HG03095 (cell line): ENCODE results near the gene LDHAL6A.
A peak's percentile ranks its signal among the peaks of the same experiment; 100 is the strongest.

ENCODE experiments used
- ATAC-seq: cut with Tn5 transposase; IDR thresholded peaks from one replicate; pipeline ENCODE4 v1.9.1; 2021; ENCODE audit warnings: moderate library complexity; ENCODE audit not compliant: unreplicated experiment

Gene LDHAL6A

GRCh38 chr11:18490319-18490718 is 34.7 kb downstream of the LDHAL6A start:
- ATAC-seq, result no peak

- no peak for ATAC-seq
Observed at GRCh38 chr11:18490736-18491485, 35.3 kb downstream of the LDHAL6A start.

GRCh38 chr11:18491924-18492323 is 36.3 kb downstream of the LDHAL6A start:
- ATAC-seq, result no peak

DNA sequence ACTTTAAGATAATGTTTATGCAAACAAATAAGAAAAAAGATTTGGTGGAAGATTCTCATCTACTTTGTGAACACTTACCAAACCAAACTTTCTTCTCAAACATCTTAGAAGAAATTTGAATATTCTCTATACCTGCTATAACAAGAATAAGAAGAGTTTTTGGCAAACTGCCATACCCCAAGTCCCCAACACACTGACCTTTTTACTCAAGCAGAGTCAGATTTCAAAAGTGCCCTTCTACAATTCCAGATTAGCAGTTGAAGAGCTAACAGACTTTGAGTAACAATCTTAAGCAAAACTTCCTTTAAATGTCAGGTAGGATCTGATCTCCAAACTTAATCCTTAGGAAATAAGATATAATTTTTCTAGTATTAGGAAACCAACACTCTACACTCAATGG is 37.2 kb downstream of the LDHAL6A start:
- ATAC-seq, result no peak

- no peak for ATAC-seq
Observed at GRCh38 chr11:18493310-18493709, 37.7 kb downstream of the LDHAL6A start.

DNA sequence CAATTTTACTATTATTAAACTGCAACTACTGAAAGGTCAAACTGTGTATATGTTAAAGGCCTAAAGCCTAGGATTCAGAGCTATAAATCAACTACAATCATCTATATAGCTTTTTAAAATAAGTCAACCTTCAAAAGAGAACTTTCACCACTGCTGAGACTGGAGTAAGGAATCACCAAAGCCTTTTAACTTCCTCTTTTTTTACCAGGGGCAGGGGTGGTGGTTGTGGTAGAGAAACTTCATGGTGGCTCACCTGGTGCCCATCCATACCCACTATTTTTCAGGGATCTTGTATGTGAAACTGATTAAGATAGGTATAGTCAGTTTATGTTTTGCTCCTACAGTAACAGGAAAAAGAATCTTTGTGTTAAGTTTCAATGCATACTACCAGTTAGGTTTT is 39.6 kb downstream of the LDHAL6A start:
- no peak for ATAC-seq

DNA sequence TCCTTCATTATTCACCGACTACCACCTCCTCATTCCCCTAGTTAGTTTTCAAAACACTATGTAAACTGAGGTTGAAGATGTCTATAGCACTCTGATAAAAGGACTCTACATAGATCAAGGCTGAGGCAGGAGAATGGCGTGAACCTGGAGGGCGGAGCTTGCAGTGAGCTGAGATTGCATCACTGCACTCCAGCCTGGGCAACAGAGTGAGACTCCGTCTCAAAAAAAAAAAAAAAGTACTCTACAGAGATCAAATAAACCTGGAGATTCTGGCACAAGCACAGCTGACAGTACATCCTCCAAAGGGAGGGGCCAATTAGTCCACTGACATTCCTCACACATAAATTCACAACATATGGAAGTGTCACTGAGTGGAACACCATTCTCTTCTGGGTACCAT is 40.0 kb downstream of the LDHAL6A start:
- no peak for ATAC-seq

DNA sequence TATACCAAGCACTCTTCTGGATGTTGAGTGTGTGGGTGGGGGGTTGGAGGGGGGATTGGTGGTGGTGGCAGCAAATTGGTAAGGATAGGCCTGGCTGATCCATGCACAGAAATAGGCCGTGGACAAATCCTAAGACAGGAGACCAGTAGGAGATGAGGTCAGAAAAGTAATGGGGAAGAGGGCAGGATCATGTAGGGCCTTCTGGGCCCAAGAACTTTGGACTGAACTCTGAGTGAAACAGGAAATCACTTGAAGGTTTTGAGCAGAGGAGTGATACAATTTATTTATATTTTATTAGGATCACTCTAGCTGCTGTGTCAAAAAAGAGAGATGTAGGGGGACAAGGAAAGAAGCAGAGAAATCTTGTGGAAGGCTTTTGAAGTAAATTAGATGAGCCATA is 42.4 kb downstream of the LDHAL6A start:
- no peak for ATAC-seq

GRCh38 chr11:18501629-18502028 is 46.0 kb downstream of the LDHAL6A start:
- no peak for ATAC-seq

GRCh38 chr11:18502352-18502751 is 46.7 kb downstream of the LDHAL6A start:
- ATAC-seq, result no peak

- ATAC-seq, result no peak
Observed at GRCh38 chr11:18521122-18521521, 65.5 kb downstream of the LDHAL6A start.

DNA sequence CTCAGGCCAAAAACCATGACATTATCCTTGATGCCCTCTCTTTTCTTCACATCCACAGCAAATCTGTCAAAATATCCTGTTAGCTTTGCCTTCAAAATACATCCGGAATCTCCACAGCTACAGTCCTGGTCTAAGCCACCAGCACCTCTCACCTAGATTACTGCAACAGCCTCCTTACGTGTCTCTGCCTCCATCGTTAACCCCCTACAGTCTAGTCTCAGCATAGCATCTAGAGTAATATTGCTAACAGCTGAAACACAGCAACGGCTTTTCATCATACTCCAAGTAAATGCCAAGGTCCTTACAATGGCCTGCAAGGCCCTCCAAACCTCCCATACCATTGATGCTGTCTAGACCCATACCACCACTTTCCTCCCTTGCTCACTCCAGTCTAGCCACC is 66.7 kb downstream of the LDHAL6A start:
- ATAC-seq, result no peak

DNA sequence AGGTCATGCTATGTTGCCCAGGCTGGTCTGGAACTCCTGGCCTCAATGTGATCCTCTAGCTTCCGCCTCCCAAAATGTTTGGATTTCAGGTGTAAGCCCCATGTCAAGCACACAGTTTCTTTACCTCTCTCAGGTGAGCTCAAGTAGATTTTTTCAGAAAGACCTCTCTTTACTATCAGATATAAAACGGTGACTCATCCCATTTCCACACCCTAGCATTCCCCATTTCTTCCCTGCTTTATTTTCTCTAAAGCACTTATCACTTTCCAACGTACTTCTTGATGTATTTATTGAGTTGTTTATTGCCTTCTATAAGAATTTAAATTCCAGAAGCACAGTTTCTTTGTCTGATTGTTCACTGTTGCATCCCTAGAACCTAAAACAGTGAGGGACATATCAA is 67.4 kb downstream of the LDHAL6A start:
- ATAC-seq, result no peak

- ATAC-seq, result no peak
Observed at GRCh38 chr11:18524248-18524647, 68.6 kb downstream of the LDHAL6A start.

GRCh38 chr11:18526130-18526520 is 70.5 kb downstream of the LDHAL6A start:
- no peak for ATAC-seq

- ATAC-seq, result peak; percentile 96
Observed at GRCh38 chr11:18526521-18527296, 71.1 kb downstream of the LDHAL6A start, which contains the start of gene TSG101. Gene TSG101, minus strand, starts transcription at chr11:18526942. Its CDS starts 126 bp downstream, at chr11:18526816.

GRCh38 chr11:18527512-18527911 is 71.9 kb downstream of the LDHAL6A start:
- no peak for ATAC-seq
